ENCODE results near the gene CDC42BPG.

CDC42BPG gene

GRCh38 chr11:64875369-64876228, 31.1 kb upstream of the CDC42BPG start:
- TF ChIP-seq EZH2phosphoT487 (IDR thresholded peaks at IDR 0.05; ENCODE audit: borderline replicate concordance) (no peak), CTCF (conservative IDR thresholded peaks at IDR 0.05; ENCODE audit: low read length) (peak; percentile 11; the same call in 1 of the 2 replicates)
- H3K27me3 ChIP-seq (ENCODE audit: insufficient read depth, low read length, poor library complexity, severe bottlenecking) = no peaks in the 10 kb centered on the region
- H3K9me2 ChIP-seq (replicated peaks; ENCODE audit: low read depth, low read length) = no peaks in the 10 kb centered on the region
- peaks cover 3% of the 10 kb centered on the region; the same call in 1 of the 2 replicates for H3K36me3 ChIP-seq (ENCODE audit: insufficient read depth, low read length)
- no peaks in the 10 kb centered on the region for H3K9me3 ChIP-seq (ENCODE audit: insufficient read depth, low read depth, low read length)
- peak overlapping the region; percentile 87 for H3K4me3 ChIP-seq (ENCODE audit: low read length, poor library complexity, severe bottlenecking)
- H3K79me2 ChIP-seq (ENCODE audit: insufficient read depth, low read length) = peaks cover 77% of the 10 kb centered on the region
- peaks cover 20% of the 10 kb centered on the region for H4K20me1 ChIP-seq (ENCODE audit: insufficient read depth, low read length, poor library complexity, severe bottlenecking)
- peak overlapping the region; percentile 93 for H3K4me2 ChIP-seq (ENCODE audit: low read depth, low read length, poor library complexity, severe bottlenecking)
- H3K9ac ChIP-seq (ENCODE audit: low read depth, low read length, poor library complexity, severe bottlenecking) = peak overlapping the region; percentile 84
- H2AFZ ChIP-seq (ENCODE audit: low read length) = no peak overlapping the region
- peaks cover 67% of the 10 kb centered on the region for H3K4me1 ChIP-seq (ENCODE audit: insufficient read depth, low read length, poor library complexity, severe bottlenecking)
- 0 out of 2 replicates have a peak, but pooled peaks cover 2% of the 10 kb centered on the region for H3F3A ChIP-seq (ENCODE audit: low read depth)

- H3K4me3 ChIP-seq (ENCODE audit: low read length, poor library complexity, severe bottlenecking) = peak overlapping the region; percentile 15
- H3K9me3 ChIP-seq (ENCODE audit: insufficient read depth, low read depth, low read length) = no peaks in the 10 kb centered on the region
- no peaks in the 10 kb centered on the region for H3K9me2 ChIP-seq (replicated peaks; ENCODE audit: low read depth, low read length)
- no peak overlapping the region for H2AFZ ChIP-seq (ENCODE audit: low read length)
- peaks cover 20% of the 10 kb centered on the region for H4K20me1 ChIP-seq (ENCODE audit: insufficient read depth, low read length, poor library complexity, severe bottlenecking)
- peaks cover 87% of the 10 kb centered on the region for H3K79me2 ChIP-seq (ENCODE audit: insufficient read depth, low read length)
- peak overlapping the region; percentile 93 for H3K4me2 ChIP-seq (ENCODE audit: low read depth, low read length, poor library complexity, severe bottlenecking)
- TF ChIP-seq CTCF (conservative IDR thresholded peaks at IDR 0.05; ENCODE audit: low read length) (no peak), EZH2phosphoT487 (IDR thresholded peaks at IDR 0.05; ENCODE audit: borderline replicate concordance) (no peak)
- H3K9ac ChIP-seq (ENCODE audit: low read depth, low read length, poor library complexity, severe bottlenecking) = no peak overlapping the region
- H3K36me3 ChIP-seq (ENCODE audit: insufficient read depth, low read length) = peaks cover 3% of the 10 kb centered on the region; the same call in 1 of the 2 replicates
- no peaks in the 10 kb centered on the region for H3K27me3 ChIP-seq (ENCODE audit: insufficient read depth, low read length, poor library complexity, severe bottlenecking)
- peaks cover 67% of the 10 kb centered on the region for H3K4me1 ChIP-seq (ENCODE audit: insufficient read depth, low read length, poor library complexity, severe bottlenecking)
- H3F3A ChIP-seq (ENCODE audit: low read depth) = no peaks in the 10 kb centered on the region
Measured at GRCh38 chr11:64874308-64875240, 30.1 kb upstream of the CDC42BPG start.

GRCh38 chr11:64872790-64873488, 28.5 kb upstream of the CDC42BPG start:
- Histone ChIP-seq H3F3A (ENCODE audit: low read depth) (no peaks in the 10 kb centered on the region), H2AFZ (ENCODE audit: low read length) (no peak overlapping the region), H3K9me2 (replicated peaks; ENCODE audit: low read depth, low read length) (no peaks in the 10 kb centered on the region), H3K9ac (ENCODE audit: low read depth, low read length, poor library complexity, severe bottlenecking) (peak overlapping the region; percentile 16), H3K36me3 (ENCODE audit: insufficient read depth, low read length) (peaks cover 4% of the 10 kb centered on the region; the same call in 1 of the 2 replicates), H3K27me3 (ENCODE audit: insufficient read depth, low read length, poor library complexity, severe bottlenecking) (no peaks in the 10 kb centered on the region), H3K9me3 (ENCODE audit: insufficient read depth, low read depth, low read length) (no peaks in the 10 kb centered on the region), H4K20me1 (ENCODE audit: insufficient read depth, low read length, poor library complexity, severe bottlenecking) (peaks cover 20% of the 10 kb centered on the region), H3K79me2 (ENCODE audit: insufficient read depth, low read length) (peaks cover 93% of the 10 kb centered on the region), H3K4me2 (ENCODE audit: low read depth, low read length, poor library complexity, severe bottlenecking) (peak overlapping the region; percentile 45), H3K4me1 (ENCODE audit: insufficient read depth, low read length, poor library complexity, severe bottlenecking) (peaks cover 67% of the 10 kb centered on the region), H3K4me3 (ENCODE audit: low read length, poor library complexity, severe bottlenecking) (no peak overlapping the region)
- TF ChIP-seq EZH2phosphoT487 (IDR thresholded peaks at IDR 0.05; ENCODE audit: borderline replicate concordance) (no peak), CTCF (conservative IDR thresholded peaks at IDR 0.05; ENCODE audit: low read length) (no peak)
